GM12878 (cell line): ENCODE results near the gene SORL1. TPM values are rescaled to one million over a fixed set of nuclear protein-coding genes. Genes with fewer than 3 reads are reported as not detected.

Source experiments
- ATAC-seq: fragments of 200-7000 bp; cut with Tn5 transposase; 3 replicates; pipeline ENCODE4 v1.9.1; 2020; ENCODE audit warnings: mild to moderate bottlenecking, moderate library complexity
- BruUV-seq: library from RNA; stranded (reverse); fragments of 400-500 nt; replicated peaks from 2 replicates; lab custom pipeline; 2021; lab: Mats Ljungman, UMichigan
- CTCF ChIA-PET: fragments of 300-600 bp; sonication (Branson Sonifier 250); formaldehyde crosslinking; extraction: SDS; loops from one replicate; lab custom pipeline; 2021; ENCODE audit warnings: inconsistent platforms; lab: Yijun Ruan, JAX
- POLR2A ChIA-PET: fragments of 350-600 bp; formaldehyde crosslinking; extraction: SDS; loops from one replicate; lab custom pipeline; 2021; ENCODE audit warnings: inconsistent platforms; lab: Charles Lee
- RAD21 ChIA-PET: fragments of 300-600 bp; sonication (Branson Sonifier 250); formaldehyde crosslinking; loops from one replicate; lab custom pipeline; 2023; ENCODE audit warnings: antibody characterized with exemption; ENCODE audit not compliant: unreplicated experiment; lab: Charles Lee
- SMC1A ChIA-PET: fragments of 300-600 bp; sonication (Branson Sonifier 250); formaldehyde crosslinking; loops from one replicate; lab custom pipeline; 2023; ENCODE audit not compliant: unreplicated experiment, uncharacterized antibody; lab: Charles Lee
- DNase-seq: peaks from one replicate; pipeline ENCODE4 v3.0.0-alpha.2; 2011; ENCODE audit warnings: low read depth, low spot score
- FAIRE-seq: peaks from 3 replicates; lab custom pipeline; 2011; peaks lifted over from hg19 to GRCh38; lab: Jason Lieb, UNC
- H2AFZ ChIP-seq: 2 replicates; pipeline ENCODE4 v1.6.0; 2011; ENCODE audit warnings: low read depth, low read length, control low read depth; ENCODE audit not compliant: control insufficient read depth
- H3K27ac ChIP-seq: 2 replicates; pipeline ENCODE4 v1.5.1; 2011; ENCODE audit warnings: control low read depth; ENCODE audit not compliant: control insufficient read depth, insufficient read depth
- H3K27me3 ChIP-seq, 2 experiments: replicated peaks in 1 of 2; 2 replicates each; pipeline versions ENCODE4 v1.6.0 to v1.6.1; 2011; ENCODE audit warnings: low read length in 1 of 2; ENCODE audit not compliant: control insufficient read depth in 2 of 2, insufficient read depth in 2 of 2
- H3K36me3 ChIP-seq, 2 experiments: 2 replicates each; pipeline ENCODE4 v1.5.1; 2011; ENCODE audit warnings: low read length in 1 of 2; ENCODE audit not compliant: control insufficient read depth in 2 of 2, insufficient read depth in 2 of 2
- H3K4me1 ChIP-seq: 2 replicates; pipeline ENCODE4 v1.6.1; 2011; ENCODE audit warnings: mild to moderate bottlenecking, low read length, moderate library complexity, mixed read lengths; ENCODE audit not compliant: control insufficient read depth, insufficient read depth
- H3K4me2 ChIP-seq: 2 replicates; pipeline ENCODE4 v1.6.0; 2011; ENCODE audit warnings: control low read depth; ENCODE audit not compliant: control insufficient read depth, insufficient read depth
- H3K4me3 ChIP-seq: fragments of 200-600 bp; sonication (generic); 2 replicates; pipeline ENCODE4 v1.5.1; 2016
- H3K79me2 ChIP-seq: 2 replicates; pipeline ENCODE4 v1.6.0; 2011; ENCODE audit warnings: low read length; ENCODE audit not compliant: control insufficient read depth, insufficient read depth
- H3K9ac ChIP-seq: 2 replicates; pipeline ENCODE4 v1.8.0; 2011; ENCODE audit warnings: low read length, control low read depth, mixed read lengths; ENCODE audit not compliant: control insufficient read depth, insufficient read depth
- H3K9me3 ChIP-seq: replicated peaks from 3 replicates; pipeline ENCODE4 v1.5.1; 2011; ENCODE audit warnings: mild to moderate bottlenecking, low read length; ENCODE audit not compliant: control insufficient read depth, insufficient read depth
- H4K20me1 ChIP-seq: 2 replicates; pipeline ENCODE4 v1.6.0; 2011; ENCODE audit not compliant: control insufficient read depth, insufficient read depth
- PAX5 ChIP-seq: IDR thresholded peaks from 2 replicates; pipeline ENCODE4 v1.6.1; 2011; ENCODE audit warnings: low read depth, low read length, borderline replicate concordance
- in situ Hi-C: fragments of 300-500 bp; cut with MboI; formaldehyde crosslinking; loops from 9 replicates; pipeline ENCODE4 v1.14.3; 2018; ENCODE audit warnings: mixed read lengths
- intact Hi-C: fragments of 100-400 bp; cut with micrococcal nuclease; formaldehyde crosslinking; loops from one replicate; pipeline ENCODE4 v1.14.2; 2022; ENCODE audit not compliant: unreplicated experiment
- polyA plus RNA-seq, 11 experiments: library from polyadenylated mRNA; depleted of rRNA in 4 of 11; unstranded in 6 of 11; stranded (reverse) in 5 of 11; fragments of >200 nt; fragmentation: Nextera tagmentation in 4 of 11; fragmentation: Illumina TruSeq in 1 of 11; extraction: Ambion mirVana in 4 of 11; extraction: Trizol in 1 of 11; gene quantifications; 1 replicate in 1 of 11; 2 replicates in 10 of 11; pipeline versions ENCODE4 v1.2.1 to v1.2.3, GENCODE V29; 2011 to 2016; ENCODE audit warnings: inconsistent platforms in 2 of 11, missing spikeins in 2 of 11, low read depth in 1 of 11
- total RNA-seq, 4 experiments: library from RNA; depleted of rRNA in 3 of 4; stranded (reverse); fragments of >200 nt in 3 of 4; fragmentation: Illumina TruSeq in 1 of 4; extraction: Trizol in 1 of 4; gene quantifications; 2 replicates each; pipeline versions ENCODE4 v1.2.1 to v1.2.3, GENCODE V29; 2013 to 2021
- TF ChIP-seq, protein P1 (sequence below): IDR thresholded peaks from 2 replicates; pipeline ENCODE4 v1.6.1; 2011; ENCODE audit warnings: mild to moderate bottlenecking, low read depth, low read length, moderate library complexity; ENCODE audit not compliant: insufficient replicate concordance
- TF ChIP-seq, protein P2 (sequence below): IDR thresholded peaks from 2 replicates; pipeline ENCODE4 v1.6.1; 2011; ENCODE audit warnings: borderline replicate concordance, low read depth, mild to moderate bottlenecking, moderate library complexity, low read length; ENCODE audit not compliant: insufficient read depth, poor library complexity, severe bottlenecking

Gene SORL1
- total and polyA plus RNA-seq, 10 of the 15 experiments (the other 5 are each of a cell fraction or from before 2014, with no cell fraction given) = 20.2 to 107 (median 59.9) TPM

DNA sequence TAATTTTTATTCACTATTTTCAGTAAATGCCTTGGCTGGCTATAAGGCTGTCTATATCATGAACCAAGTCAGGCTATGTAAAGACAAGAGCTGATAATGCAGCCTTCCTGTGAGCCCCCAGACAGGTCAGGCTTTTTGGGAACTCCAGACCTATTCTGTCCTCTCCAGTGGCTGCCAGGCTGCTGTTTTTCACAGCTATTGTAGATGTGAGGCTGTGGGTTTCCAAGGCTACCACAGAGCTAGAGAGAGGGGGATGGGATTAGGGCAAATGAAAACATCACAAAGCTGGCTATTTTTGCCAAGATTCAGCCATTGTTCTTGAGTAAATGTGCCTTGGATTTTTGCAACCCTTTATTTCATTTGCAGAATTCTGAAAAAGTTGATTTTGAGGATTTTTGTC is 56.3 kb downstream of the SORL1 start:
- ATAC-seq (no peak; the same call in 2 of the 3 replicates), FAIRE-seq (no peak), DNase-seq (no peak)
- Histone ChIP-seq H3K79me2 (peaks cover 10% of the 10 kb centered on the region), H3K4me3 (no peak overlapping the region), H3K27me3 (no peaks in the 10 kb centered on the region), H3K36me3 (peaks cover 8 to 41% of the 10 kb centered on the region in 2 experiments), H3K9ac (no peak overlapping the region), H2AFZ (no peak overlapping the region), H3K27ac (no peak overlapping the region), H3K4me1 (no peaks in the 10 kb centered on the region), H4K20me1 (no peaks in the 10 kb centered on the region), H3K4me2 (no peak overlapping the region), H3K9me3 (peaks cover 1% of the 10 kb centered on the region; the same call in 2 of the 3 replicates)
- ChIA-PET POLR2A (interaction anchor here (1.4 kb wide), 1 partner anchor 59 kb away, joined by 3 read pairs; no protein-coding TSS in a partner anchor), SMC1A (interaction anchor here (0.8 to 3.4 kb wide), 20 partner anchors 9 to 196 kb away, joined by 3 to 13 read pairs (median 4); no protein-coding TSS in a partner anchor), RAD21 (interaction anchor here (0.6 to 2.2 kb wide), 7 partner anchors 9 to 84 kb away, joined by 3 to 6 read pairs (median 3); no protein-coding TSS in a partner anchor), CTCF (interaction anchor here (0.8 to 2.3 kb wide), 6 partner anchors 9 to 189 kb away, joined by 3 to 9 read pairs (median 4); no protein-coding TSS in a partner anchor)
- intact Hi-C loops (no loop called here), in situ Hi-C loops (no loop called here)
- no TSS peak for BruUV-seq
- no peak for TF ChIP-seq PAX5
- TF ChIP-seq, protein P1, sequence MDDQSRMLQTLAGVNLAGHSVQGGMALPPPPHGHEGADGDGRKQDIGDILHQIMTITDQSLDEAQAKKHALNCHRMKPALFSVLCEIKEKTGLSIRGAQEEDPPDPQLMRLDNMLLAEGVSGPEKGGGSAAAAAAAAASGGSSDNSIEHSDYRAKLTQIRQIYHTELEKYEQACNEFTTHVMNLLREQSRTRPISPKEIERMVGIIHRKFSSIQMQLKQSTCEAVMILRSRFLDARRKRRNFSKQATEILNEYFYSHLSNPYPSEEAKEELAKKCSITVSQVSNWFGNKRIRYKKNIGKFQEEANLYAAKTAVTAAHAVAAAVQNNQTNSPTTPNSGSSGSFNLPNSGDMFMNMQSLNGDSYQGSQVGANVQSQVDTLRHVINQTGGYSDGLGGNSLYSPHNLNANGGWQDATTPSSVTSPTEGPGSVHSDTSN = no peak
- TF ChIP-seq, protein P2, sequence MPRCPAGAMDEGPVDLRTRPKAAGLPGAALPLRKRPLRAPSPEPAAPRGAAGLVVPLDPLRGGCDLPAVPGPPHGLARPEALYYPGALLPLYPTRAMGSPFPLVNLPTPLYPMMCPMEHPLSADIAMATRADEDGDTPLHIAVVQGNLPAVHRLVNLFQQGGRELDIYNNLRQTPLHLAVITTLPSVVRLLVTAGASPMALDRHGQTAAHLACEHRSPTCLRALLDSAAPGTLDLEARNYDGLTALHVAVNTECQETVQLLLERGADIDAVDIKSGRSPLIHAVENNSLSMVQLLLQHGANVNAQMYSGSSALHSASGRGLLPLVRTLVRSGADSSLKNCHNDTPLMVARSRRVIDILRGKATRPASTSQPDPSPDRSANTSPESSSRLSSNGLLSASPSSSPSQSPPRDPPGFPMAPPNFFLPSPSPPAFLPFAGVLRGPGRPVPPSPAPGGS = no peak
